Activated CD8-positive, alpha-beta memory T cell treated with anti-CD3 and anti-CD28 coated beads for 36 hours (primary cell): Measurements from ENCODE around the gene SMIM5. TPM values are rescaled to one million over a fixed set of nuclear protein-coding genes. Genes with fewer than 3 reads are reported as not detected.

Experiments
- CTCF ChIA-PET: fragments of 350-600 bp; sonication (Branson Sonifier 250); formaldehyde crosslinking; loops from one replicate; lab custom pipeline; 2021; ENCODE audit warnings: antibody characterized with exemption; lab: Charles Lee
- POLR2A ChIA-PET: fragments of 350-600 bp; sonication (Branson Sonifier 250); formaldehyde crosslinking; loops from one replicate; lab custom pipeline; 2021; ENCODE audit warnings: antibody characterized with exemption; lab: Charles Lee
- total RNA-seq, 2 experiments: library from RNA; stranded (reverse); gene quantifications; one replicate each; pipeline ENCODE4 v1.2.3, GENCODE V29; 2021

SMIM5 gene
- total RNA-seq, 2 experiments from 2014 or later = 0.25 TPM; not detected in 1

- POLR2A ChIA-PET = interaction anchor here (0.6 kb wide), 1 partner anchor 143 kb away, joined by 4 read pairs; no protein-coding TSS in a partner anchor
- CTCF ChIA-PET = interaction anchor here (1.6 to 3.4 kb wide), 5 partner anchors 21 to 86 kb away, joined by 4 to 17 read pairs (median 8); partner anchors contain the start of gene SMIM5
Observed at GRCh38 chr17:75667825-75668224, 34.6 kb downstream of the SMIM5 start.

- POLR2A ChIA-PET = no interaction called here
- CTCF ChIA-PET = interaction anchor here (1.6 to 3.4 kb wide), 4 partner anchors 35 to 85 kb away, joined by 5 to 17 read pairs (median 8); partner anchors contain the start of gene SMIM5
Observed at GRCh38 chr17:75668489-75668888, 35.3 kb downstream of the SMIM5 start.

GRCh38 chr17:75670868-75671267 is 37.6 kb downstream of the SMIM5 start:
- CTCF ChIA-PET = interaction anchor here (2.1 to 2.6 kb wide), 2 partner anchors 77 to 79 kb away, joined by 11 to 13 read pairs; no protein-coding TSS in a partner anchor
- POLR2A ChIA-PET = no interaction called here

GRCh38 chr17:75672011-75672410 is 38.8 kb downstream of the SMIM5 start:
- CTCF ChIA-PET = interaction anchor here (1.5 to 2.6 kb wide), 3 partner anchors 76 to 81 kb away, joined by 5 to 13 read pairs (median 11); no protein-coding TSS in a partner anchor
- POLR2A ChIA-PET = no interaction called here

GRCh38 chr17:75673487-75673886 is 40.3 kb downstream of the SMIM5 start:
- ChIA-PET POLR2A (no interaction called here), CTCF (interaction anchor here (0.6 to 3.5 kb wide), 5 partner anchors 15 to 85 kb away, joined by 3 to 19 read pairs (median 5); no protein-coding TSS in a partner anchor)

- POLR2A ChIA-PET = no interaction called here
Observed at GRCh38 chr17:75676461-75676860, 43.2 kb downstream of the SMIM5 start.

GRCh38 chr17:75679706-75680211 is 46.5 kb downstream of the SMIM5 start:
- POLR2A ChIA-PET = no interaction called here
- CTCF ChIA-PET = interaction anchor here (2.1 kb wide), 1 partner anchor 68 kb away, joined by 6 read pairs; no protein-coding TSS in a partner anchor

More at GRCh38 chr17:75676461-75676860, 43.2 kb downstream of the SMIM5 start:
- CTCF ChIA-PET = no interaction called here

GRCh38 chr17:75680431-75680830 is 47.2 kb downstream of the SMIM5 start:
- POLR2A ChIA-PET = no interaction called here
- CTCF ChIA-PET = interaction anchor here (2.1 kb wide), 1 partner anchor 67 kb away, joined by 6 read pairs; no protein-coding TSS in a partner anchor

- CTCF ChIA-PET = interaction anchor here (1.3 to 2.1 kb wide), 2 partner anchors 66 to 70 kb away, joined by 3 to 6 read pairs; no protein-coding TSS in a partner anchor
- POLR2A ChIA-PET = no interaction called here
Observed at GRCh38 chr17:75681289-75681688, 48.1 kb downstream of the SMIM5 start.

- POLR2A ChIA-PET = no interaction called here
- CTCF ChIA-PET = interaction anchor here (0.8 to 2.4 kb wide), 4 partner anchors 8 to 293 kb away, joined by 3 to 15 read pairs (median 5); no protein-coding TSS in a partner anchor
Observed at GRCh38 chr17:75683583-75683982, 50.3 kb downstream of the SMIM5 start.

- ChIA-PET CTCF (interaction anchor here (2.0 to 2.4 kb wide), 2 partner anchors 9 to 64 kb away, joined by 5 to 15 read pairs; no protein-coding TSS in a partner anchor), POLR2A (no interaction called here)
Observed at GRCh38 chr17:75684249-75684648, 51.0 kb downstream of the SMIM5 start.

- CTCF ChIA-PET = interaction anchor here (2.4 kb wide), 1 partner anchor 64 kb away, joined by 15 read pairs; no protein-coding TSS in a partner anchor
- POLR2A ChIA-PET = no interaction called here
Observed at GRCh38 chr17:75684924-75685323, 51.7 kb downstream of the SMIM5 start.

- ChIA-PET POLR2A (interaction anchor here (0.5 kb wide), 1 partner anchor 157 kb away, joined by 3 read pairs; no protein-coding TSS in a partner anchor), CTCF (interaction anchor here (1.4 kb wide), 1 partner anchor 64 kb away, joined by 3 read pairs; no protein-coding TSS in a partner anchor)
Observed at GRCh38 chr17:75685499-75685898, 52.3 kb downstream of the SMIM5 start.

- POLR2A ChIA-PET = interaction anchor here (0.5 to 0.7 kb wide), 2 partner anchors 48 to 208 kb away, joined by 3 read pairs; partner anchors contain the start of gene TRIM65
- CTCF ChIA-PET = interaction anchor here (0.7 to 1.3 kb wide), 2 partner anchors 32 to 60 kb away, joined by 3 to 4 read pairs; no protein-coding TSS in a partner anchor
Observed at GRCh38 chr17:75688209-75688825, 55.1 kb downstream of the SMIM5 start.

GRCh38 chr17:75689441-75689873 is 56.2 kb downstream of the SMIM5 start:
- POLR2A ChIA-PET = no interaction called here
- CTCF ChIA-PET = interaction anchor here (0.6 kb wide), 1 partner anchor 341 kb away, joined by 6 read pairs; no protein-coding TSS in a partner anchor

Other genes with a start within 250 kb of the SMIM5 start
- gene GRB2, start 227.8 kb upstream of the SMIM5 start, total RNA-seq = 100 to 1,000 TPM; 181 to 182 TPM
- 10 to 100 TPM; 61.5 TPM for gene TMEM94, start 176.8 kb upstream of the SMIM5 start, total RNA-seq
- gene CASKIN2, start 117.9 kb upstream of the SMIM5 start, total RNA-seq = 1 to 10 TPM; 7.4 TPM
- 10 to 100 TPM; 55.3 to 55.5 TPM for gene TSEN54, start 116.9 kb upstream of the SMIM5 start, total RNA-seq
- 10 to 100 TPM; 10.6 to 13.1 TPM for gene LLGL2, start 107.7 kb upstream of the SMIM5 start, total RNA-seq
- gene MYO15B, start 45.6 kb upstream of the SMIM5 start, total RNA-seq = 10 to 100 TPM; 15.0 to 17.2 TPM
- gene RECQL5, start 33.7 kb downstream of the SMIM5 start, total RNA-seq = 10 to 100 TPM; 27.6 to 29.5 TPM
- 100 to 1,000 TPM in 1 of 2 experiments, 10 to 100 TPM in 1; 98.1 to 103 TPM for gene SAP30BP, start 33.9 kb downstream of the SMIM5 start, total RNA-seq
- 1 to 10 TPM; 1.5 to 1.9 TPM for gene ITGB4, start 88.0 kb downstream of the SMIM5 start, total RNA-seq
- gene GALK1, start 131.8 kb downstream of the SMIM5 start, total RNA-seq = 10 to 100 TPM; 42.2 to 44.3 TPM
- 10 to 100 TPM; 25.3 to 29.1 TPM for gene UNK, start 151.4 kb downstream of the SMIM5 start, total RNA-seq
- 100 to 1,000 TPM; 162 to 165 TPM for gene UNC13D, start 211.0 kb downstream of the SMIM5 start, total RNA-seq
- gene WBP2, start 221.9 kb downstream of the SMIM5 start, total RNA-seq = 10 to 100 TPM; 47.8 to 52.9 TPM
- gene TRIM47, start 245.1 kb downstream of the SMIM5 start, total RNA-seq = 10 to 100 TPM; 15.6 to 17.5 TPM